RPMI7951 (cell line): ENCODE measurements around the gene RFC3. TPM values are rescaled to one million over a fixed set of nuclear protein-coding genes. Genes with fewer than 3 reads are reported as not detected.
A peak's percentile ranks its signal among the peaks of the same experiment; 100 is the strongest.
"Not testable (repeated sequence)": the region's sequence is repeated elsewhere in the genome, so short reads cannot be mapped to it uniquely, and the experiment has no call there.

Source experiments
- DNase-seq: peaks from one replicate; pipeline ENCODE4 v3.0.0-alpha.2; 2012; ENCODE audit warnings: low read depth
- total RNA-seq: library from RNA; depleted of rRNA; stranded (reverse); fragments of >200 nt; shearing (Covaris generic); gene quantifications from 2 replicates; pipeline ENCODE4 v1.2.3, GENCODE V29; 2014; rRNA removed

Gene RFC3, protein sequence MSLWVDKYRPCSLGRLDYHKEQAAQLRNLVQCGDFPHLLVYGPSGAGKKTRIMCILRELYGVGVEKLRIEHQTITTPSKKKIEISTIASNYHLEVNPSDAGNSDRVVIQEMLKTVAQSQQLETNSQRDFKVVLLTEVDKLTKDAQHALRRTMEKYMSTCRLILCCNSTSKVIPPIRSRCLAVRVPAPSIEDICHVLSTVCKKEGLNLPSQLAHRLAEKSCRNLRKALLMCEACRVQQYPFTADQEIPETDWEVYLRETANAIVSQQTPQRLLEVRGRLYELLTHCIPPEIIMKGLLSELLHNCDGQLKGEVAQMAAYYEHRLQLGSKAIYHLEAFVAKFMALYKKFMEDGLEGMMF
- 47.4 and 56.7 TPM in 2 replicates for total RNA-seq

DNA sequence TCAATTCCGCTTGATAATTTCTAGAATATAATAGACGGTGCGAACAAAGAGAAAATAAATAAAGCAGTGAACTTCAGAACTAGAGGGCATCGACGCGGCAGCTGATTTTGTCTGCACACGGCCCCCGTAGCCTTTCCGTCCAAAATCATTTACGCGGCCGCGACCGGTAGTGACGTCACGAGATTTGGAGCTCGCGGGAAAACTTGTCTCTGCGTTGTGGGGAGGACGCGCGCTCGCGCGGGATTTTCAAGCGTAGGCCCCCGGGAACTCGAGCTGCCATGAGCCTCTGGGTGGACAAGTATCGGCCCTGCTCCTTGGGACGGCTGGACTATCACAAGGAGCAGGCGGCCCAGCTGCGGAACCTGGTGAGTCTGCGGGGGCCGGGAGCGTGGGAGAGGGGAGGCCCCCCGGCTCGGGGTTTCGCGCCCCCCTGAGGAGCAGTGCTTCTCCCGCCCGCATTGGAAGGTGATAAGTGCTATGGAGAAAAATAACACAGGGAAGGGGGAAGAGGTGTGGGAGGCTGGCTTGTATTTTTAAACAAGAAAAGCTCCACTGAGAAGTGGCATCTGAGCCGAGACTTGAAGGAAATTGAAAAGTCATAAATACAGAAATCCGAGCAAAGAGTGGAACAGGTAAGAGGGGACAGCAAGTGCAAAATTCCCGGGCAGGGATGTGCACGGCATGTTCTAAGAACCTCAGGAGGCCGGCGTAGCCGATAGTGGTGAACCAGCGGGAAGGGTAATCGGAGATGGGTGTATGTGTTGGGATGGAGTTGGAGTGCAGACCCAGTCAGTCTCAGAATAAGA lies at the start of gene RFC3:
Gene RFC3, plus strand, starts transcription at position 249 of the 806 bp plus-strand sequence. Its CDS starts 30 bp downstream, at position 279.
- peak; percentile 93 for DNase-seq

DNA sequence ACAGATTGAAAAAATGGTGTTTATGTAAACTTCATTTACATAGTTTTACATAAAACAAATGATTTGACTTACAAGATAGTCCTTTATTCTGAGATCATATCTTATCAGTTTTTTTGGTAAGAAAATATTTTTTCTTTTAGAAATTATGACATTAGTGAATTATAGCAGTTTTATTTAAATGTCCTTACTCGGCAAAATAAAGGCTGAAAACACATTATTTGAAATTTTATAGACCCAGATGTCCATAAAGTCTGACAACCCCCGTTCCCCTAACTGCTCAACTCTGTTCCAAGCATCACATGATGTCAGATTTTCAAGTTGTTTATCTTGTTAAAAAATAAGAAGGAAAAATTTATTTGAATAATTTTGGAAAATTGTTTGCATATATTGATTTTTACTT lies 46.7 kb upstream of the RFC3 start:
- no peak for DNase-seq

DNA sequence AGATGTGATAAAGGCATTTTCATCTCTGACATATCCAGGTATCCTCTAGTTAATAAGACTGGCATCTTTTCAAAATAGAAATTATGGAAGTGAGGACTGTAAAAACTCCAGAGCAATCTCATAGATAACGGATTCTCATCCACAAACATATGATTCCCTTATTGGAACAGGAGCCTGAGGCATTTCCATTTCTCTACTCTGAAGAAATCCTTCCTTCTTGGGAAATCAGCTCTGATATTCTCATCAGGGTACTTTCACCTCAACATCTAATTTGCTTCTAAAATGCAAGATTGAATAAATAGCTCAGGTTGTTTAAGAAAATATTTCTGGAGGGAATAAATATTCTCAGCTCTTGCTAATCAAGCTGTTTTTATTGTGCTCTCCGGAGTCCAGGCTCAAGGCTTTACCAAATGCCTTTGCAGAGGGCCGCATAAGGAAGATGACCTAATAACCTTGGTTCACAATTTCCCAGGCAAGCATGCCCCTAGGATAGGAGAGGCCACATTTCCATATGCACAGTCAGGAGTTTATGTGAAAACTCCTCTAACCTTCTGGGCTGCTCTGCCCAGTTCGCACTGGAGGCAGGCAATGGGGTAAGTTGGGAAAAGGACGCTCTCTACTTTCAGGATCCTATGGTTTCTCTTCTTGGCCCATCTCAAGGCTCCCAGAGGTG lies 44.0 kb upstream of the RFC3 start:
- DNase-seq: no peak

DNA sequence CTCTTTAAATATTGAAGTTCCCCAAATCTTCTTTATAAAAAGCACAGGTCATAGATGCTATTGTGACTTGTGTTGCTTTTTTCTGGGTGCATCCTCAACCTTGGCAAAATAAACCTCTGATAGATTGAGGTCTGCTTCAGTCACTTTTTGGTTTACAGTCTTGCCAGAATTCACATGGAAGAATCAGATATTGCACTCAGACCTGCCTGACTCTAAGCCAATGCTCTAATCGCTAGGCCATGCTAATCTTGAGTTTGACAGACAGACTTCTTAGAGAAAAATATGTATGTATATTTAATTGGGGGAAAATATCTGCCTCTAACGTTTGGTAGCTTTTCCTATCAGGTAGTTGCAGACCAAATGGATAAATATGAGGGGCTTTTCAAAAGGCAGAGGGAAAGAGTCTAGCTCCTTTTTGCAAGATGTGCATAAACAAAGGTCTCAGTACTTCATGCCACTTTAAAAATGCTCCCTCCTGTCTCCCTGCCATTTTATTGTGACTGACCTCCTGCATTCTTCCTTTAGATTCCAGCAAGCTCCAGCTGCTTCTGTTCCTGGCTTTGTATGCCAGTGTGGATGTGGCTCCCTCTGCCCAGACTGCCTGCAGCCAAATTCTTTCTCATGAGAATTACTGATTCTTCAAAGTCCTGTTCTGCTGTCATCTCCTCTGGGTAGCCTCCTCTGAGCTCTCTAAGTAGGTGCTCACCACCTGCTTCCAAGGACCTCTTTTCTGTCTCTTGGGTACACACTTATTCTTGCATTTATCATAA lies 42.4 kb upstream of the RFC3 start:
- DNase-seq: peak; percentile 5

DNA sequence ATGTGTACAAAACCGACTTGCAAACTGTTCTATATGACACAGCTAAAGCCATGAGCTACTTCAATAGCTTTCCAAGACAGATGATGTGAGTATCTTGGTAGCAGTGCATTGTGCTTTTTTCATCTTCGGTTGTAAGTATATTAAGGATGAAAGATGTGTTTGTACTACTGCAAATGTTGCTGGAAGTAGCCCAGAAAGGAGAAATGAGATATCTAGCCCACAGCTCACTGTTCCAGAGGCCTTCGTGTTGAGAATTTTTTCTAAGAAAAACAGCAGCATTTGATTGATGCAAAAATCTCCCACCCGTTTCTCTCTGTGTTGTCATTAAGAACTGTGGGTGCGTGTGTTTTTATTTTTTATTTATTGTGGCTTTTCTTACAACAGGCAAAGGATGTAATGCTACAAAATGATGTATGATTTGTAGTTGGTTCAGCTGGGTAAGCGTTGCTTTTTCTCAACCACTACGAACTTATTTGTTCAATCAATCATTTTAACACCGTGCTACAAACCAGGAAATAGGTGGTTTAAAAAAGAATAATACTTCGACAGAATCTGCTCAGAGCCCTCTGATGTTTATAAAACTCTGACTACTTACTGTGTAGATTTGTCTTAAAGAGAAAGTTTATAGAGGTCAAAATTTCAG lies 41.6 kb upstream of the RFC3 start:
- DNase-seq: no peak

DNA sequence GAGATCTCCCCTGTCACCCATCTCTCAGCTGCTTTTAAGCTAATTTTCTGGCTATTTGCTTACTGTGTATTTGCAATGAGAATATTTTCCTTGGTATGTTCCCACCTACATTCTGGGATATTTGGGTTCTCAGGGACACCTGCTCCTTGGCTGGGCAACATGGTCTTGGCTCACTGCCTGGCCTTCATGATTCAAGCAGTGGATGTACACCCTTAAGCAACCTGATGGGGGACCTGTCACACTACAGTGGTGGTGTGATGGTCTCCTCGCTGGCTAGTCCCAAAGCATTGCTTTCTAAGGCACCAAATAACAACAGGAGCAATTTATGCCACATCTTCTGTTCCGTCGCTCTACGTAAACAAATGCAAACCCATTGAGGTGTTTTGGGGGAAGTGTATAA lies 35.3 kb upstream of the RFC3 start:
- DNase-seq: no peak

DNA sequence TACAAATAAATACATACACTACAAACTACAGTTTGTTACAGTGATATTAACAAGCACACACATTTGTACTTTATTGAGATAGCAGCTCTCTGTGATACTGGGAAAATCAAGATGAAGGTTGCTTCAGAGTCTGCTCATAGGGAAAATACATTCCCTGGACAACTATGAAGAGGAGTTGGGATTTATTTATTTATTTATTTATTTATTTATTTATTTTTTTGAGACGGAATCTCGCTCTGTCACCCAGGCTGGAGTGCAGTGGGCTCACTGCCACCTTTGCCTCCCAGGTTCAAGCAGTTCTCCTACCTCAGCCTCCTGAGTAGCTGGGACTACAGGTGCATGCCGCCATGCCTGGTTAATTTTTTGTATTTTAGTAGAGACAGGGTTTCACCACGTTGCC lies 34.7 kb upstream of the RFC3 start:
- DNase-seq: not testable (repeated sequence)

DNA sequence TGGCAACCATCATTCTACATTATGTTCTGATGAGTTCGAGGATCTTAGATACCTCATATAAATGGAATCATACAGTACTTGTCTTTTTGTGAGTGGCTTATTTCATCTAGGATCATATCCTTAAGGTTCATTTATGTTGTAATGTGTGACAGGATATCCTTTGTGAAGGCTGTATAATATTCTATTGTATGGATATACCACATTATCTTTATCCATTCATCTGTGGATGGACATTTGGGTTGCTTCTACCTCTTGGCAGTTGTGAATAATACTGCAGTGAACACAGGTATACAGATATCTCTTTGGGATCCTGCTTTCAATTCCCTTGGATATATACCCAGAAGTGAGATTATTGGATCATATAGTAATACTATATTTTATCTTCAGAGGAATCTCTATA lies 33.2 kb upstream of the RFC3 start:
- DNase-seq: no peak

DNA sequence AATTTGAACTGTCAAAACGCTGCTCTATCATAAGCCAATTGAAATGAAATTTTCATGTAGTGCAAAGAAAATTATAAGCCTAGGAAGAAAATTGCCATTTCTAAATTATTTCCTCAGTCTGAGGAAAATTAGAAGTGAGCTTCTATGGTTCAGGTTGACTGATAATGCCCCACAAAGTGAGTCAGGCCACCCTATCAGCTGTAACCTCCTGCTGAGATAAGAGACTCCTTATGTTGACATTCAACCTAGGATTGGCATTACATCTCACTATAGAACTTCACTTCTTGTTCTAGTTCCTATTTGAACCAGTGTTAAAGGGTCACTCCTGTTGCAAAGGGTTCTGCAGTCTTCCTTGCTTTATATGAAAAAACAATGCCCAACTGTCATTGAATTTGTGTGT lies 32.6 kb upstream of the RFC3 start:
- no peak for DNase-seq

DNA sequence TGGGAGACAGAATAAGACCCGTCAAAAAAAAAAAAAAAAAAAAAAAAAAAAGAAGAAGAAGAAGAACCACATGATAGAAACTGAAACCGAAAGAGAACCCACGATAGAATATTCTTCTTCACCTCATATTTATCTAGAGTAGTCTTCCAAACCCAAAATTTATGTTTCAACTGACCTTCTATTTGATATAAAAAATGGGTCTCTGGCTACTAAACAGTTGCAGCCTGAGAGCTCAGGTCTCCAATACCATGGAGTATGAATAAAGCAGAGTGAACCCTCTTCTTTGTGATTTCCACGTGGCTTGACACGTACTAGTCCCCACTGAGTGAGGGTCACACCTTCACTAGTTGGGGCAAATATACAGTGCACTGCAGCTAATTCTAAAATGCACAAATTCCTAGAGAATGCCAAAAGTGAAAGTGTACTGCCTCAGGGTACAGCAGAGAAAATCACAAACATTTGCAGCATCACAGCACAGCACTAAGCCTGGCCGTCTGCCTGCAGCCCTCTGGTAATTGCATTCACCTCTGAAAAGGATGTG lies 30.8 kb upstream of the RFC3 start:
- DNase-seq: peak; percentile 63

DNA sequence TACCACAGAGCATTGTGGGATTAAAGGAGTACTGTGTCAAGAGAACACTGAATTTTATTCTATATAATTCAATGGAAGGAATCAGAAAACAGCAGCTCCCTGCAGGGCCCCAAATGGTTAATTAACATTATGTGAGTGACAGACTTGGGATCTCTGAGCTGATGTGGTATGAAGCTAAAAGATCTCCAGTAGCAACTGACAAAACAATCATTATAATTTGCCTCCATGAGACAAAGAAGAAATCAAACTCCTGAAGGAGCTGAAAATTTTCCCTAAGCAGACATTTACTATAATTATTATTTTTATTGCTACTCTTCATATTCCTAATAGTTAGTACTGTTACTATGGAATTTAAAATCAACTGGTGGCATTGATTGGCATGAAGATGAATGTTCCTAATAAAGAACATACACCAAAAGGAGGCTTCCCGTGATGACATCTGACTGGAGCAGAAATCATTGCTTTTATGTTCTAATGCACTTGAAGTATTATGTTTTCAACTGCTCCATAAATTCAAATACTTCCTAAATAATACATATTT lies 28.8 kb upstream of the RFC3 start:
- no peak for DNase-seq

DNA sequence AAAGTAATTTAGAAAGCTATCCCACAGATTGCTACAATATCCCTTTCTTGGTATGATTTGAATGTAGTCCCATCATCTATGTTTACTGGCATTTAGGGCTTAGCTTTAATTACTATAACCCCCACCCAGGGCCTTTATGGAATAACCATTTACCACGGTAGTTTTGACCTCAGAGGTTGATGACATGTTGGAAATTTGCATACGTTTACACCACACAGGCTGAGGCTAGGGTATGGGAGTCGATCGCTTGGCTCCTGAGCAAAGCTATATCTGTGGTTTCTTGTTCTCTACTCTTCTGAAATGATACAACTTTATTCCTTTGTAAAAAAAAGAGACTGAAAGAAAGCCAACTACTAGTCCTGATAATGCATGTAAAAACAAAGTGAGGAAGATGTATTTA lies 28.2 kb upstream of the RFC3 start:
- no peak for DNase-seq

DNA sequence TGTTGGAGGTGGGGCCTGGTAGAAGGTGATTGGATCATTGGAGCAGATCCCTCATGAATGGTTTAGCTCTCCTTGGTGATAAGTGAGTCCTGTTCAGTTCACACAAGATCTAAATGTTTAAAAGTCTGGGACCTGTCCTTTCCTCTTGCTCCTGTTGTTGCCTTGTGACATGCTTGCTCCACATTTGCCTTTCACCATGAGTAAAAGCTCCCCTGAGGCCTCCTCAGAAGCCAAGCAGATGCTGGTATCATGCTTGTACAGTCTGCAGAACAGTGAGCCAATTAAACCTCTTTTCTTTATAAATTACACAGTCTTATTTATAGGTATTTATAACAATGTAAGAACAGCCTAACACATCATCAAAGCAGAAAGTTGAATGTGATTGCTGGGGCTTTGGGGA lies 24.2 kb upstream of the RFC3 start:
- no peak for DNase-seq

DNA sequence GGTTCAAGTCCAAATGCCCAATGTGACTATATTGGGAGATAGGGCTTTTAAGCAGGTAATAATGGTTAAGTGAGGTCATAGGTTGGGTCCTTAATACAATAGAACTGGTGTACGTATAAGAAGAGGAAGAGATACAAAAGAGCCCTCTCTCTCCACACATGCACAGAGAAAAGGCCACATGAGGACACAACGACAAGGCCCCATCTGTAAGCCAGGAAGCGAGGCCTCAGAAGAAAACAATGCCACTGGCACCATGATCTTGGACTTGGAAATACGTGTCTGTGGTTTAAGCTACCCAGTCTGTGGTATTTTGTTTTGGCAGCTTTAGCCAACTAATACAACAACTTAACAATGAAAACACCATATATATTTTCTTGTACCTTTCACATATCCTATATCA lies 23.4 kb upstream of the RFC3 start:
- DNase-seq: peak; percentile 81

DNA sequence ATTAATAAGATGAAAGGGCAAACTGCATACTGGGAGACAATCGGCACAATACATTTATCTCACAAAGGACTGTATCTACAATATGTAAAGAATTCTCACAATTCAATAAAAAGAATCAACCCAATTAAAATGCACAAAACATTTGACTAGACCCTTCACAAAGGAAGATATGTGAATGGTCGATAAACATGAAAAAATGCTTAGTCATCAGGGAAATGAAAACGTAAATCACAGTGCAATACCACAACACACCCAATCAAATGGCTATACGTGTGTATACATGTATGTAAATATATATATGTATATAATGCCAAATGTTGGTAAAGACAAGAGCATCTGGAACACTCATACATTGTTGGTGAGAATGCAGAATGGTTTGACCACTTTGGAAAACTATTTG lies 21.9 kb upstream of the RFC3 start:
- no peak for DNase-seq

DNA sequence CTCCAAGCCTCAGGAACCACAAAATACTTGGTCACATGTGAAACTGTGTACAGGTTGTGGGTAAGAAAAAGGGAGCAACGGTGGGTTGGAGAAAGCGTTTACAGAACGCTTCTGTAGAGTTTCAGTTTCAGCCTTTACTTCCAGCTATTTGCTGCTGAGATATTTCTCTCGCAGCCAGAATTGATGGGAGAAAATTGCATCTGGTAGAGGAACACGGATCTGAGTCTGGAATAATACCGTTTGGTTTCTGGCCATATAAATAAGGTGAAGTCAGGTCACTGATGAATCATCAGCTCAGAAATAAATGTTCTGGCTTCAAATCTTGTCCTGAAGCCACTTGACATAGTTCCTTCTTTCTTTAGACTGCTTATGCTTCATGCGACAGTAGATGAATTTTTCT lies 20.3 kb upstream of the RFC3 start:
- peak; percentile 75 for DNase-seq

DNA sequence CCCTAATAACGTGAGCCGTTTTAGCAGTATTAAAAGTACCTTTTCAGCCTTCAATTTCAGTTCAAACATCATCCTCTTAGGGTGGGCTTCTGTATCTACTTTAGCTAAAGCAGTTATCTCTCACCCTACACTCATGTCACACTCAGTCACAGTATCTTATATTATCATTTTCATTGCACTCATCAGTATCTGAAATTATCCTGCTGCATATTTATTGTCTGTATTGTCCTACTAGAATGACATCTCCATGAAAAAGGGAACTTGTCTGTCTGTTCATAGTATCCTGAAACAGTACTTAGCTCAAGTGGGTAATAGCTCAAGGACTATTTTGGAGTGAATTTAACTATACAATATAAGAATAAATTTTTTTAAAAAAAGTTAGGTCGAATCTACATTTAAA lies 19.9 kb upstream of the RFC3 start:
- DNase-seq: no peak

DNA sequence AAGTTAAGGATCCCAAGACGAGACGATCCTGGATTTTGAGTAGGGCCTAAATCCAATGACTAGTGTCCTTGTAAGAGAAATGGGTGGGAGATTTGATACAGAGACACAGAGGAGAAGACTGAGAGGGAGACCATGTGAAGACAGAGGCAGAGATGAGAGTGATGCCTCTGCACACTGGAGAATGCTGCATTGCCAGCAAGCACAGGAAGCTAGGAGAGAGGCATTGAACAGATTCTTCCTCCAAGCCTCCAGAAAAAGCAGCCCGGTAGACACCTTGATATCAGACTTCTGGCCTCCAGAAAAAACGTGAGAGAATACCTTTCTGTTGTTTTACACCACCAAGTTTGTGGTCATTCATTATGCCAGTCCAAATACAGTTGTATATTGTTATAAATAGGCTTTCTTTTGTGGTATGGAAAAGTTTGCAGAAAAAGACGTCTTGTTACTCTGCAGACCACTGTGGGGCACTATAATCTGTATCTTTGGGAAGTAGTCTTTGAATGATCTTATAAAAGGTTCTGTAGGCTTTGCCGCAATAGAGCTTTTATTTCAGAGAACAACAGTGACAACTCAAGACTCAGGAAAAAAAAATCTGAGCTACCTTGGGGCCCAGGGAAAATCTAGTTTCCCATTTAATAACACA lies 17.9 kb upstream of the RFC3 start:
- DNase-seq: peak; percentile 59

DNA sequence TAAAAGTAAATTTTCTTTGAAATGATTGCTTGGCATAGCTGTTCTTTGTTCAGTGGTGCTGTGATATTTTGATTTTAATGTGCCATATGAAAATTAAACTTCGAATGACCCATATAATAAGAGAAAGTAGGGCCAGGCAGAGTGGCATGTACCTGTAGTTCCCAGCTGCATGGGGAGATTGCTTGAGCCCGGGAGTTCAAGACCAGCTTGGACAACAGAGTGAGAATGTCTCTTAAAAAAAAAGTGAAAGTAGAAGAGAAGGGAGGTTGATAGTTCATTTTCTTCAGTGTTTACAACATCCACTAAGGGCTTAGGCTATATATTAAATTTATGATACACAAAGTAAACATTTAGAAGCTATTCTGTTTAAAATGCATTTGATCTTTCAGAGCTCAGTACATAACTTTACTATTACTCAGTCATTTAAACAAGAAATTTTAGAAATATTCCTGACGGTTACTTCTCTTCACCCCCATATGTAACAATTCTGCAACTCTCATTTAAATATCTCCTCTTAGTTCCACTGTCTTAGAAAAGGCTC lies 17.2 kb upstream of the RFC3 start:
- DNase-seq: no peak
